Gastrocnemius medialis (tissue), 4 donors: ENCODE results near the gene SESN3.

Experiments
- CTCF ChIP-seq, 5 experiments: fragments of 450-650 bp in 3 of 5; fragments of 200-600 bp in 2 of 5; sonication (generic) in 2 of 5; IDR thresholded peaks in 4 of 5; conservative IDR thresholded peaks in 1 of 5; 1 replicate in 4 of 5; 2 replicates in 1 of 5; pipeline ENCODE4 v1.5.1; 2016 to 2019; ENCODE audit warnings: antibody characterized with exemption in 5 of 5, mild to moderate bottlenecking in 3 of 5, moderate library complexity in 3 of 5
- POLR2A ChIP-seq, 2 donors: fragments of 450-650 bp; IDR thresholded peaks; one replicate each; pipeline ENCODE4 v1.6.1; 2017; ENCODE audit warnings: antibody characterized with exemption in 2 of 2, mild to moderate bottlenecking in 2 of 2, moderate library complexity in 2 of 2

- TF ChIP-seq CTCF (IDR thresholded peaks at IDR 0.05 in 4 of 5, conservative IDR thresholded peaks at IDR 0.05 in 1 of 5): no peak
- no peak for TF ChIP-seq POLR2A (IDR thresholded peaks at IDR 0.05)
Measured at GRCh38 chr11:95156133-95156721, 74.8 kb downstream of the SESN3 start.
